HG03575 (cell line): ENCODE measurements around the gene FAM228A.
"Not testable (repeated sequence)": the region's sequence is repeated elsewhere in the genome, so short reads cannot be mapped to it uniquely, and the experiment has no call there.

Source experiments
- ATAC-seq: cut with Tn5 transposase; IDR thresholded peaks from one replicate; pipeline ENCODE4 v1.9.1; 2021; ENCODE audit not compliant: unreplicated experiment, insufficient number of reproducible peaks, low FRiP score; ENCODE audit errors: extremely low read depth

FAM228A gene

GRCh38 chr2:24183366-24184069 is 8.7 kb downstream of the FAM228A start:
- ATAC-seq, result no peak

DNA sequence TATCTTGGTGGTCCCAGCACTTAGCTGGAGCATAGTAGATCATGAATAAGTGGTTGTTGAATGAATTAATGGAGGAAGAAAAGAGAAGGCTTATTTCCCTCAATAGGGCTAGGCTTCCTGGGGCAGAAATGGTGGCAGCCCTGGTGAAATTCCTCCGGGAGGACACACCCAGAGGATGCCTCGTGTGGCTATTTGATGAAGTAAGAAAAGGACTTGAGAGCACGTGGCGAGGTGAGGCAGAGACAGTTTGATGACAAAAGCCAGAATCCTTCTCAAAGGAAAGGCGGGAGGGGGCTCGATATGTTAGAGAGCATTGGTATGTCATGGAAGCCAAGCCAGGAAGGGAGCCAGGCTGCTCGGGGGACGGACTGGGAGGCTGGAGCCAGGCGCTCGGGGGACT is 14.7 kb downstream of the FAM228A start:
- no peak for ATAC-seq

DNA sequence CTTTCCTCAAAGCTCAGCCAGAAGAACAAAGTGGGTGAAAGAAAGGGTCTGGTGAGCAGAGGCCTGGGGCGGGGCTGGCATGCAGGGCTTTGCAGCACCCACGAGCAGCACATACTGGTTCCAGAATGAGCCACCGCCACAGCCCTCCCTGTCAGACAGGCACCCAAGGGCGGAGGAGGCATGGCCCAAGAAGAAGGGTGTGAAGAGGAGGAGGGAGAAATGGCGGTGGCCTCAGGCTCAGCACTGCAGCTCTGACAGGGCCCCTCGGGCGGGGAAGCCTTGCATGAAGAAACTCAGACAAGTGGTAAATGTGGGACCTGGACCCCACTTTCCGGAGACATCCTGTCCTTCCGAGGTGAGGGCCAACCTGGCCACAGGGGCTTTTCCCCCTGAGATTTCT is 15.7 kb downstream of the FAM228A start:
- no peak for ATAC-seq

DNA sequence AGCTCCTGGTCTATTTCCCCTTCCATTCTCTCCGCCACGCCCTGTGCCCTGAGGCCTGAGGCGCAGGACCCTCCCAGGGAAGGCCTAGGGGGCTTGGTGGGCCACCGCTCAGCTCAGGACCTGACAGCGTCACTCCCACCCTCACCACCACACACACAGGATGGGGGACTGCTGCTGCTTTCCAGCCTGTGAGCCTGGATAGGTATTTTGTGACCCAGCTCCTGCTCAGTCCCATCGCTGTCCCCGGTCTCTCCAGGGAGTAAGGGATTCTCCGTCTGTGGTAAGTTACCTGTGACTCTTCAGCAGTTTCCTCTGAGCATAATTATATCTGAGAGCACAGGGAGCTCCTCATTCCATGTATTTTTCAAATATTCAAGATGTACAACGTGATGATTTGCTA is 16.3 kb downstream of the FAM228A start:
- no peak for ATAC-seq

GRCh38 chr2:24191848-24192247 is 17.0 kb downstream of the FAM228A start:
- ATAC-seq, result no peak

- not testable (repeated sequence) for ATAC-seq
Observed at GRCh38 chr2:24197213-24197612, 22.4 kb downstream of the FAM228A start.

- no peak for ATAC-seq
Observed at GRCh38 chr2:24199968-24200590, 25.2 kb downstream of the FAM228A start.

GRCh38 chr2:24200799-24201198 is 25.9 kb downstream of the FAM228A start:
- ATAC-seq, result no peak

DNA sequence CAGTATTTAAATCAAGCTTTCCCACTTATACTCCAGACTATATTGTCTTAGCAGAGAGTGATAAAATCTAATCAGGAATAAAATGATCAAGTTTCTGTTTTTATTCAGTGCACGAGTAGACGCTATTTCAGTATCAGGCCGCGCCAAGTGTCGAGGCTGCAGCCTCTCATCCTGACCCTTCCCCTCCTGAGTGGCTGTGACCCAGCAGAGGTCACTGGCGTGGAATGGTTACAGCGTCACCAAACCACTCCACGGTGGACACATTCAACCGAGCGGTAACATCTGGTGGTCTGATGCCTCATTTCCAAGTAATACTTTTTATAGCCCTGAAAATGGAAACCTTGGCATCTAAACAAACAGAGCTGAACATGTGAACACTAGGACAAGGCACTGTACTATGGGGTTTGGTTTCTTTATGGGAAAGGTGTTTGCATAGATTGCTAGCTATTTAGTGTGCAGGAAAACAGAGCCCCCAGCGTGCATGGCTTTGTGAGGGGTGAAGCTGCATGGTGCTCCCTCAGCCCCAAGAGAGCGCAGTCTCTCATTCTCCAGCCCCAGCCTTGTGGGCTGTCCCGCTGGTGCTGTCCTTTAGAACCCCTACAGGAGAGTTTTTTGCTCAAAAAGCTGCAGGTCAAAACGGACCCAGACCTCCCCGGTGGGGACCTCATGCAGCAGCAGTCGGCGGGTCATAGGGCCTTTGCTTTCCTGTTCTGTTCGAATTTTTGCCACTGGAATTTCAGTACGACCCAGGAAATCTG is 28.4 kb downstream of the FAM228A start:
- ATAC-seq, result no peak

GRCh38 chr2:24203787-24204150 is 28.9 kb downstream of the FAM228A start:
- no peak for ATAC-seq

GRCh38 chr2:24204505-24204904 is 29.7 kb downstream of the FAM228A start:
- ATAC-seq, result no peak

- ATAC-seq, result no peak
Observed at GRCh38 chr2:24205131-24205530, 30.3 kb downstream of the FAM228A start.

- no peak for ATAC-seq
Observed at GRCh38 chr2:24206242-24206641, 31.4 kb downstream of the FAM228A start.

GRCh38 chr2:24206714-24207113 is 31.9 kb downstream of the FAM228A start:
- ATAC-seq, result no peak

DNA sequence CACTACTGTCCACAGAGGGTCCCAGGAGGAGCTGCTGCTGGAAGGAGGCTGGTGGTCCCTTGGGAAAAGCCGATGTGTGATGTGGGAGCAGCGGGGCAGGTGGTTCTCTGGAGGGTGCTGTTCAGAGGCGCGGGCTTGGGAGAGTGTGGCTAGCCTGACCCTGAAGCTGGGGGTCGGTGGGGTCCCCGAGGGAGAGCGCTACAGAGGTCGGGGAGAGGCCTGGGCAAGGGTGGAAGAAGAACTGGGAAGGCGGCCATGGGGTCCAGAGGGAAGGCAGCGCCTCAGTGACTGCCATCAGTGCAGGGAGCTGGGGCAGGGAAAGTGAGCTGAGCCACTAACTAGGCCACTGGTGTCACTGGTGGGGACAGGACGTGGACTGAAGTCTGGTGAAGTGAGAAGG is 32.5 kb downstream of the FAM228A start:
- ATAC-seq, result no peak

DNA sequence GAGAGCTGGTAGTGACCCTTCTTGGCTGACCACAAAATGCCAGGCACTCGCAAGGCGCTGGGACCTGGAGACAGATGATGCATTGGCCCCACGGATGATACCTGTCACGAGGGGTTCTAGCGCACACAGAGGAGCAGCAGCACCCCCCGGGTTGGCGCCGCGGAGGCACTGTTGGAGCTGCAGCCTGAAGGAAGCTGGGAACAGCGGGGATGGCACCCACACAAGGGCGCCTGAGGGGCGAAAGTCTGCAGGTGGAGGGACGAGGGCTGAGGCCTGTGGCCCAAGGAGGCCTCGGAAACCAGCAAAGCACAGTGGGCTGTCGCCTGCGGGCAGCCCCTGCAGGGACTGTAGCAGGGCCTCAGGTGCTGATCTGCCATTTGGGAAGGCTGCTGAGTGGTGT is 33.6 kb downstream of the FAM228A start:
- ATAC-seq, result no peak

DNA sequence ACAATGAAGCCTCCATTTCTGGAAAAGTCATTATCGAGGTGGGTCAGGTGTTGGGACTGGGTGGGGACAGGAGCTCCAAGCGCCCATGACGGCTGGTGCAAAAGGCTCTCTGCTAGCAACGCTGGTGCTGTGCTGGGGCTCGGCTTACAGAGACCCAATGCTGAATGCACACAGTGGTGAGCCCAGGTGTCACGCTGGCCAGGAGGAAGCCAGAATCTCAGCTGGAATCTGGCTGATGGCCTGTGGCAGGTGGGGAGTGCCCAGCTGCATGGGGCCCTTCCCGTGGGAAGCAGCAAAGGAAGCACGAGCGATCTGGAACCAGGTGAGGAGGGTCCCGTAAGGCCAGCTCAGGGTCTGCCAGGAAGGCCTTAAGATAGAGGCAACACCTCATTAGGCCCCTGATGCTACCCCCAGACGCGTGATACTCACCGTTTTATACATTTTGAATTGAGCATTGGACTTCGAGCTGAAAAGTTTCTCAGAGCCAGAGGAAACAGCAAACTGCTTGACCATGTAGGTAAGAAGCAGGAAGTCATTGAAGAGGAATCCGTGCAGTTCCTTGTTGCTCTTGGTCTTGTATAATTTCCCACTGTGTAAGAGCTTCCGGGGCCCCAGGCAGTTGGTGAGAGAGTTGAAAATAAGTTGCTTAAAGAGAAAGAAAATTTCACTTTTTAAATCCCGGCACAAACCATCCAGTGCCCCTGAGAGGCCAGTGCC is 34.7 kb downstream of the FAM228A start:
- ATAC-seq, result no peak

- ATAC-seq, result no peak
Observed at GRCh38 chr2:24210106-24210455, 35.2 kb downstream of the FAM228A start.

DNA sequence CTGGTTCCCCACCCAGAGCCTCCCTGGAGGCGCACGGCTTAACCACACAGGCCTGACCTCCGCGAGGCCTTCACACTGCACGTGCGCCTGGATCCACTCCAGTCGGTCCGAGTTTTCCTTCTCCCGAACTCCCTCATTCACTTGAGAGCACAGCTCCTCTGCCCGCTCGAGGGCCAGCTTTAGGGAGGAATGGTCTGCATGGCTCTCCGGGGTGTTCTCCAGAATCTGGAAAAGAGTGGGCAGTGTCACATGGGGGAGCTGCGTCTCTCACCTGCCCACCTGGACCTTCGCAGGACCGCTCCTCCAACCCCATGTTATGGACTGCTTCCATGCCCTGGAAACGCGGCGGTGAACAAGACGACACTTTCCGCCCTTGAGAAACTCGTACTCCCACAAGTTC is 35.9 kb downstream of the FAM228A start:
- no peak for ATAC-seq

GRCh38 chr2:24211408-24211807 is 36.6 kb downstream of the FAM228A start:
- ATAC-seq, result no peak
